HG03439 (cell line): Measurements from ENCODE around the gene MKX.

Experiments used
- ATAC-seq: cut with Tn5 transposase; IDR thresholded peaks from one replicate; pipeline ENCODE4 v1.9.1; 2021; ENCODE audit warnings: mild to moderate bottlenecking, moderate library complexity; ENCODE audit not compliant: unreplicated experiment

Gene MKX

GRCh38 chr10:27745732-27746396 lies at the start of gene MKX:
Gene MKX, minus strand, starts transcription at chr10:27745819. Its CDS starts 2,404 bp downstream, at chr10:27743415.
- ATAC-seq = no peak

GRCh38 chr10:27794157-27794556 lies 48.5 kb upstream of the MKX start:
- ATAC-seq = no peak

GRCh38 chr10:27792216-27792615 lies 46.6 kb upstream of the MKX start:
- ATAC-seq = no peak

- ATAC-seq = no peak
These were observed 38.7 kb upstream of the MKX start for GRCh38 chr10:27784272-27784671.

GRCh38 chr10:27783660-27784059 lies 38.0 kb upstream of the MKX start:
- ATAC-seq = no peak

- no peak for ATAC-seq
These were observed 33.9 kb upstream of the MKX start for GRCh38 chr10:27779462-27780015.

GRCh38 chr10:27774831-27775230 lies 29.2 kb upstream of the MKX start:
- no peak for ATAC-seq

GRCh38 chr10:27771231-27771630 lies 25.6 kb upstream of the MKX start:
- ATAC-seq = no peak

GRCh38 chr10:27770181-27770580 lies 24.6 kb upstream of the MKX start:
- ATAC-seq = no peak

- ATAC-seq = no peak
These were observed 15.2 kb upstream of the MKX start for GRCh38 chr10:27760867-27761266.

GRCh38 chr10:27759483-27760272 lies 14.1 kb upstream of the MKX start:
- ATAC-seq = no peak

- ATAC-seq = no peak
These were observed 7.1 kb upstream of the MKX start for GRCh38 chr10:27752673-27753237.

- ATAC-seq = no peak
These were observed 3.0 kb upstream of the MKX start for GRCh38 chr10:27748601-27749000.

GRCh38 chr10:27747096-27747451 lies 1.5 kb upstream of the MKX start:
- ATAC-seq = no peak

- ATAC-seq = no peak
These were observed 927 bp upstream of the MKX start for GRCh38 chr10:27746397-27747095.

GRCh38 chr10:27744802-27745731 lies 552 bp downstream of the MKX start:
- ATAC-seq = no peak

- no peak for ATAC-seq
These were observed 1.5 kb downstream of the MKX start for GRCh38 chr10:27743877-27744801.

GRCh38 chr10:27743012-27743876 lies 2.4 kb downstream of the MKX start:
- ATAC-seq = no peak
